ENCODE results near the gene FBXL7.

FBXL7 gene

DNA sequence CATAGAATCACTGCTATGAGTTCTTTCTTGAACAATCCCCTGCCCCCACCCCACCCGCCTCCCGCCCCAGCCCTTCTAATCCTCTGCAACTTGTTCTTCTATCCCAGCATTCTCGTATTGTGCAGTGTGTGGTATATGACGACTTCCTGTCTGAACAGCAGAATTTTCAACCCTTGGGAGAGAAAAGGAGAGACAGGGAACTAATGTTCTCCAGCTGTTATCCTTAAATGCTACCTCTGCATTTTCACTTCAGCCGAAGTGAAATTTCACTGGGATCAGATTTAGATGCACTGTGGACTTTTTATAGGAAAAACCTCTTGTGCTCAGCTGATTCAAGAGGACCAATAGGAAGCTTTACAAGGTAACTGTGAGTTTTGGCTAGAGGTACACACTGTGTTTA, 2.2 kb downstream of the FBXL7 start:
- DNase-seq (ENCODE audit: low read depth): no peak

GRCh38 chr5:15506146-15506545, 6.2 kb downstream of the FBXL7 start:
- DNase-seq (ENCODE audit: low read depth): no peak

- no peak for DNase-seq (ENCODE audit: low read depth)
Measured at GRCh38 chr5:15506897-15507296, 6.9 kb downstream of the FBXL7 start.

- peak; percentile 51 for DNase-seq (ENCODE audit: low read depth)
Measured at GRCh38 chr5:15510092-15510491, 10.1 kb downstream of the FBXL7 start.

- no peak for DNase-seq (ENCODE audit: low read depth)
Measured at GRCh38 chr5:15510831-15511230, 10.9 kb downstream of the FBXL7 start.

- no peak for DNase-seq (ENCODE audit: low read depth)
Measured at GRCh38 chr5:15513431-15513830, 13.5 kb downstream of the FBXL7 start.

DNA sequence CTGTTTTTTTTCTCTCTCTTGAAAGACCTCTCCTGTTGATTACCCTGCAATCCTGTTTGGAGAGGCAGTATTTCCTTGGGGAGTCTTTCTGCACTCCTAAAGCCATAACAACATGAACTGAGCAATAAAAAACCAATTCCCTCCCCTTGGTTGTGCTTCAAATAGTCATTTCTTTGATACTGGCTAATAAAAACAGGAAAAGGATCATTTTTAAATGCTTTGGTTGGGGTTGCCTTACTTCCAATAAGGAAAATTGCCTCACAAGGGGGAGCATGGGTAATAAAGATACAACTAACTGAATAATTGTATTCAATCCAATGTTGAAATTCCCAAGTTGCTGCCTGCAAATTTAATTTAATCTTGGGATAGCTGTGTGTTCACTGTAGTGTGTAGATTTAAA, 13.9 kb downstream of the FBXL7 start:
- DNase-seq (ENCODE audit: low read depth): no peak

GRCh38 chr5:15515229-15515628, 15.2 kb downstream of the FBXL7 start:
- no peak for DNase-seq (ENCODE audit: low read depth)

DNA sequence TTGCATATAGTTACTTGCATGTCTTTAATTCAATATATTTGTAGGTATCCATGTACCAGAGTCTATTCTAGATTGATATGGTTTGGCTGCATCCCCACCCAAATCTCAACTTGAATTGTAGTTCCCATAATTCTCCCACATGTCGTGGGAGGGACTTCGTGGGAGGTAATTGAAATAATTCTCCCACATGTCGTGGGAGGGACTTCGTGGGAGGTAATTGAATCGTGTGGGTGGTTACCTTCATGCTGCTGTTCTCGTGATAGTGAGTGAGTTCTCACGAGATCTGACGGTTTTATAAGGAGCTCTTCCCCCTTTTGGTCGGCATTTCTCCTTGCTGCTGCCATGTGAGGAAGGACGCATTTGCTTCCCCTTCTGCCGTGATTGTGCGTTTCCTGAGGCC, 16.5 kb downstream of the FBXL7 start:
- DNase-seq (ENCODE audit: low read depth): no peak

GRCh38 chr5:15518786-15519185, 18.8 kb downstream of the FBXL7 start:
- DNase-seq (ENCODE audit: low read depth): no peak

GRCh38 chr5:15520856-15521255, 20.9 kb downstream of the FBXL7 start:
- no peak for DNase-seq (ENCODE audit: low read depth)

GRCh38 chr5:15521381-15522186, 21.6 kb downstream of the FBXL7 start:
- DNase-seq (ENCODE audit: low read depth): no peak

DNA sequence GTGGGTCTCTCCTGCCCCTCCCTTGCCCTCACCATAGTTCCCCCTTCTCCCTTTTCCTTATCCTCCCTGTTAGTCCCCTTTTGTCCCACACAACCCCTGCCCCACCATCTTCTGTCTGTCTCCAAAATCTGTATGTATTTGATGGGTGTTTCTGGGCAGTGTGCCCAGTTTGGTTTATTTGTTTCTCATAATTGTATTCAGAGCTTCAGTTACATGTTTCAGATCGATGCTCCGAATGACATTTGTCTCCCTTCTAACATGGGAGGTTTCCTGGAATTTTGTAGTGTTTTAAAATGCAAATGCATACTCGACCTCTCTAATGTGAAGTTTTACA, 22.2 kb downstream of the FBXL7 start:
- DNase-seq (ENCODE audit: low read depth): no peak

DNA sequence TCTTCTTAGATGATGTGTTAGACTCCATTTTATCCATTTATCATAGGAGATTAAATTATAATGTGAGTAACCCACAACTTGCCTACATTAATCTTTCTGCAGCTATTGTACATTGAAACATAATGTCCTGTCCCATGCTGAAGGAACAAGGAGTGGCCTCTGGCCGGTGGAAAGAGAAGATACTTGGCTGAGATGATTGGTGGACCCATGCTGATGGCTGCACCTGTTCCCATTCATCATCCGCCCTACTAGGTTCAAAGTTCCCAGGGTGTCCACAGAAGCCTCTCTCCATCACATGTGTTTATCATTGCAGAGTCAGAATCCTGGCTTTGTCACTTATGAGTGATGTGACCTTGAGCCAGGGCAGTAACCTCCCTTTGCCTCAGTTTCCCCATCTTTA, 24.7 kb downstream of the FBXL7 start:
- no peak for DNase-seq (ENCODE audit: low read depth)

DNA sequence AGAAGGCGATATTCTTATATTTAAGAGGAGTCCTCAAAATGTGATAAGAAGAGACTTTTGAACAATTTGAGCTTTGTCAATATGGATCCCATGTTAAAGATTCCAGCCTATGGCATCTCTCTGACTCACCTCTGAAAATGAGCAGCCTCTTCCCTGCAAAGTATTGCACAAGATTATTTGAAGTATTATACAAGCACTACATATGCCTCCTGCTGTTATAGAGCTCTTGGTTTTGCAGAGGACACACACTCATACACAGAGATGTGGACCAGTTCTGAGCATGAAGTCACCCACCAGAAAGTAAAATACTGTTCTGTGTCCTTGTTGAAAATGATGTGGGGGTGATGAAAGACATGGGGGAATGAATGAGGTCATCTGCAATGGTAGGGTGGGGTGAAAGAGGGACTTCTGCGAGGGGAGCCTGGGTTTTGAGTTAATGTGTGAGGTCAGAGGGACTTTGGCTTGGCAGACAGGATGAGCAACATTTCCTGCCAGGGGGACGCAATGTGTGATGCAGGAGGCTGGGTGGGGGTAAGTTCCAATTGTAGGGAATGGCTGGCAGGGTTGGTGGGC, 25.8 kb downstream of the FBXL7 start:
- no peak for DNase-seq (ENCODE audit: low read depth)

DNA sequence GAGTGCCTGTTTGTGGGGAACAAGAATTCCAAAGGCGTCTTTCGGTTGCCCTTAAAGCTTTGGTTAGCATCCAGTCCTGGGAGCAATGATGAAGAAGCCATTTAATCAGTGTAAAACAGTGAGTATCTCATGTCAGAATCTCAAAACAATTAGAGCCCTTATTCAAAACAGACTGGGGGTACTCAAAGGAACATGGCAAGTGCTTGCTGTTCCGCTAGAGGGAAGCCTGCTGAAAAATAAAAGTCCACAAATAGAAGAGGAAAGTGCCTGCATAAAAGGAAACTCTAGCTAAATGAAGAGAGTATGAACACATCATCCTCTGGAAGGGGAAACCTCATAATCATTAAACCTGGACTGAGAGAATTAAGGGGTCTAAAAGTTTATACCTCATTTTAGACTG, 26.4 kb downstream of the FBXL7 start:
- no peak for DNase-seq (ENCODE audit: low read depth)

DNA sequence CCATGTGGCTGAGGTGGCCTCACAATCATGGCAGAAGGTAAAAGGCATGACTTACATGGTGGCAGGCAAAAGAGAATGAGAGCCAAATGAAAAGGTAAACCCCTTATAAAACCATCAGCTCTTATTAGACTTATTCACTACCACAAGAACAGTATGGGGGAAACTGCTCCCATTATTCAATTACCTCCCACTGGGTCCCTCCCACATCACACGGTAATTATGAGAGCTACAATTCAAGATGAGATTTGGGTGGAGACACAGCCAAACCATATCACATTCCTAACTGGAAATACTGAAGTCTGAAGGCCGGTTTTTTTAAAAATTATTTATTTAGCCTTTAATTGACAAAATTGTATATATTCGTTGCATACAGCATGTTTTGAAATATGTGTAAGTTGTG, 28.5 kb downstream of the FBXL7 start:
- no peak for DNase-seq (ENCODE audit: low read depth)

- no peak for DNase-seq (ENCODE audit: low read depth)
Measured at GRCh38 chr5:15529013-15529412, 29.0 kb downstream of the FBXL7 start.

DNA sequence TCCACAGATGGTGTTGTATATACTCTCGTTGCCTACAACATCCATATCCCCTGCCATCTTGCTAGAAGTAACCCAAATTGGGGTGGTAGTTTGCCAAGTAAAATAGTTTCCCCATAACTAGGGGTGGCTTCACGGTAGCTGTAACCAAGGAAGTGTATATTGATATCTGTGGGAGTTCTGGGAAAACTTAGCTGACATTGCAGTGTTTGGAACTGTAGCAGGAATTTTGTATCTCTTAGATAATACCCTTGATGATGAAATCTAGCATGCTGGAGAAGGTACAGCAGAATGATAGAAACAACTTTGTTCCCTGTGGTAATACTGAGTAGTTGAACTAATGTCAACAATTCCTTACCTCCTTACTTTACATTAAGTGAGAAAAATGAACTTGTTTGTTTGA, 29.8 kb downstream of the FBXL7 start:
- no peak for DNase-seq (ENCODE audit: low read depth)

- DNase-seq (ENCODE audit: low read depth): peak; percentile 61
Measured at GRCh38 chr5:15533129-15533893, 33.3 kb downstream of the FBXL7 start.

- no peak for DNase-seq (ENCODE audit: low read depth)
Measured at GRCh38 chr5:15535938-15536337, 36.0 kb downstream of the FBXL7 start.

DNA sequence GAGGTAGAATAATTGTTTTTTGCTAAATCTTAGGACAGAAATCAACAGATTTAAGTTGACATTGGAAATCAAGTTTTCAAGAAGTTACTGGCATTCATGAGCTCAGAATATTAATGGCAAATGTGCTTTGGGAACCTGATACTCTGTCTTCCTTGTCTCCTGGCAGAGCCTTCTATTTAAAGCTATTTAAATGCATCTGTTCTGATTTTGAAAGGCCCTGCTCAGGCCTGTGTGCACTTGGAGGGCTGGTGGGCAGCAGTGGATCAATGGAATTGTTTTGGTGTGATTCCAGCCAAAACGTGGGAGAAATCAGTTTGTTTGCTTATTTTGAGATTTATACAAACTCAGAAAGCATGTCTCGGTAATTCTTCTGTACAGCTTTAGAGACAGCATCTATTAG, 38.5 kb downstream of the FBXL7 start:
- DNase-seq (ENCODE audit: low read depth): peak; percentile 23

DNA sequence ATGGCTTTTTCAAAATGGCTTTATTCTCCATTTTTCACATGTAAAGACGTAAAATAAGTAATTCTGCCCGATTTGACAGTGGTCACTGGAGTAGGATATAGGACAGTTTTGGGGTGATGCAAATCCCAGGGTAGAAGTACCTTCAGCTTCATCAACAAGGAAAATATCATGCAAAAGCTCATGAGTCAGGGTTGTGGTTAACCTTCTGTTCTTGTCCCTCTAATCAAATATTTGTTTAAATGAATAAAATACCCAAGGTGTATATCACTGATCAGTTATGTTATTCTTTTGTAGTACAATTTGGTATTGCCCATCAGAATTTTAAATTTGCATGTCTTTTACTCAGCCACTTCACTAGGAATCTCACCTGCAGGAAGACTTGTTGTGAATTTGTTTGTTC, 40.0 kb downstream of the FBXL7 start:
- DNase-seq (ENCODE audit: low read depth): no peak

Data from fibroblast of the conjunctiva (primary cell).